ENCODE measurements around the gene DCDC2C.

The DCDC2C gene

GRCh38 chr2:3712831-3713503, 9.6 kb downstream of the DCDC2C start:
- no peak for DNase-seq

- no peak for DNase-seq
Observed at GRCh38 chr2:3718679-3719078, 15.3 kb downstream of the DCDC2C start.

GRCh38 chr2:3725002-3725401, 21.6 kb downstream of the DCDC2C start:
- DNase-seq: no peak

GRCh38 chr2:3725458-3726250, 22.3 kb downstream of the DCDC2C start:
- DNase-seq: no peak

- DNase-seq: no peak
Observed at GRCh38 chr2:3726511-3726910, 23.1 kb downstream of the DCDC2C start.

- DNase-seq: no peak
Observed at GRCh38 chr2:3727397-3728045, 24.1 kb downstream of the DCDC2C start.

GRCh38 chr2:3728104-3729054, 25.0 kb downstream of the DCDC2C start:
- DNase-seq: no peak

- DNase-seq: no peak
Observed at GRCh38 chr2:3729055-3729448, 25.7 kb downstream of the DCDC2C start.

- DNase-seq: no peak
Observed at GRCh38 chr2:3729786-3730185, 26.4 kb downstream of the DCDC2C start.

GRCh38 chr2:3730646-3731045, 27.3 kb downstream of the DCDC2C start:
- no peak for DNase-seq

- DNase-seq: no peak
Observed at GRCh38 chr2:3731829-3732228, 28.5 kb downstream of the DCDC2C start.

GRCh38 chr2:3736112-3736511, 32.7 kb downstream of the DCDC2C start:
- no peak for DNase-seq

GRCh38 chr2:3737128-3737527, 33.8 kb downstream of the DCDC2C start:
- no peak for DNase-seq

GRCh38 chr2:3738454-3738853, 35.1 kb downstream of the DCDC2C start:
- no peak for DNase-seq

- DNase-seq: no peak
Observed at GRCh38 chr2:3739313-3739712, 35.9 kb downstream of the DCDC2C start.

- DNase-seq: no peak
Observed at GRCh38 chr2:3741396-3741795, 38.0 kb downstream of the DCDC2C start.

- DNase-seq: no peak
Observed at GRCh38 chr2:3741867-3742602, 38.7 kb downstream of the DCDC2C start.

- no peak for DNase-seq
Observed at GRCh38 chr2:3742743-3743508, 39.6 kb downstream of the DCDC2C start.

GRCh38 chr2:3743951-3744555, 40.7 kb downstream of the DCDC2C start:
- no peak for DNase-seq

GRCh38 chr2:3745920-3746319, 42.5 kb downstream of the DCDC2C start:
- no peak for DNase-seq

Data from NCI-H226 (cell line).